Measurements from ENCODE around the gene CFHR2. TPM values are rescaled to one million over a fixed set of nuclear protein-coding genes. Genes with fewer than 3 reads are reported as not detected.
"Not testable (repeated sequence)": the region's sequence is repeated elsewhere in the genome, so short reads cannot be mapped to it uniquely, and the experiment has no call there.

CFHR2 gene
- total RNA-seq, 3 donors from 2014 or later: not detected

DNA sequence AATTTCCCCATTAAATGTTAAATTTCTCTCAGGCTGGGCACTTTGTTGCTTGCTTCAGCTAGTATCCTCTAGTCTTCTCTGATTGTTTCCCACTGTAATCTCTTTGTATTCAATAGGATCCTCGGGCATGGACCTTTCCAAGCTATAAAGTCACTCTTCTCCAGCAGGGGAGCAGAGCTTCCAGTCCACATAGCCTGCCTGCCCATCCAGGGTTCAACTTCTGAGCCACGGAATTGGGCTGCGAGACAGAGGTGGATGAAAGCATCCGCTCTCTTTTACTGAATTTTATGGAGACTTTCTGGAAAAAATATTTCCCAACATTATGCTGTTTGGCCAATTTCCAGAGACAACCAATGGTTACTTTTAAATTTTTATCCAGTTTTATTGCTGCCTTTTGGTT is 32.7 kb downstream of the CFHR2 start:
- no peak overlapping the region for H3K4me3 Mint-ChIP-seq
- H3K27me3 Mint-ChIP-seq (ENCODE audit: low read depth): no peaks in the 10 kb centered on the region
- DNase-seq: no peak
- ATAC-seq: no peak
- H3K4me1 Mint-ChIP-seq (ENCODE audit: low read depth): no peaks in the 10 kb centered on the region
- no peaks in the 10 kb centered on the region for H3K9me3 Mint-ChIP-seq
- H3K36me3 Mint-ChIP-seq (ENCODE audit: insufficient read depth): no peaks in the 10 kb centered on the region

GRCh38 chr1:196977278-196977677 is 33.7 kb downstream of the CFHR2 start, which contains the start of gene CFHR5:
Gene CFHR5, plus strand, starts transcription at chr1:196977556. Its CDS starts 109 bp downstream, at chr1:196977665.
- H3K27me3 Mint-ChIP-seq (ENCODE audit: low read depth): no peaks in the 10 kb centered on the region
- no peak within 1 kb of the TSS for H3K4me3 Mint-ChIP-seq
- H3K9me3 Mint-ChIP-seq: no peaks in the 10 kb centered on the region
- DNase-seq (no peak), ATAC-seq (no peak)
- H3K36me3 Mint-ChIP-seq (ENCODE audit: insufficient read depth): no peaks in the 10 kb centered on the region
- H3K4me1 Mint-ChIP-seq (ENCODE audit: low read depth): no peaks in the 10 kb centered on the region

- Mint-ChIP-seq H3K9me3 (no peaks in the 10 kb centered on the region), H3K4me1 (ENCODE audit: low read depth) (no peaks in the 10 kb centered on the region), H3K4me3 (no peak overlapping the region), H3K36me3 (ENCODE audit: insufficient read depth) (no peaks in the 10 kb centered on the region), H3K27me3 (ENCODE audit: low read depth) (no peaks in the 10 kb centered on the region)
- no peak for DNase-seq
- no peak for ATAC-seq
These were observed 37.3 kb downstream of the CFHR2 start for GRCh38 chr1:196980859-196981258.

GRCh38 chr1:196982247-196982646 is 38.7 kb downstream of the CFHR2 start:
- DNase-seq; H3K9me3 Mint-ChIP-seq; ATAC-seq; H3K27me3 Mint-ChIP-seq (ENCODE audit: low read depth); H3K4me1 Mint-ChIP-seq (ENCODE audit: low read depth); H3K36me3 Mint-ChIP-seq (ENCODE audit: insufficient read depth); H3K4me3 Mint-ChIP-seq: not testable (repeated sequence)

DNA sequence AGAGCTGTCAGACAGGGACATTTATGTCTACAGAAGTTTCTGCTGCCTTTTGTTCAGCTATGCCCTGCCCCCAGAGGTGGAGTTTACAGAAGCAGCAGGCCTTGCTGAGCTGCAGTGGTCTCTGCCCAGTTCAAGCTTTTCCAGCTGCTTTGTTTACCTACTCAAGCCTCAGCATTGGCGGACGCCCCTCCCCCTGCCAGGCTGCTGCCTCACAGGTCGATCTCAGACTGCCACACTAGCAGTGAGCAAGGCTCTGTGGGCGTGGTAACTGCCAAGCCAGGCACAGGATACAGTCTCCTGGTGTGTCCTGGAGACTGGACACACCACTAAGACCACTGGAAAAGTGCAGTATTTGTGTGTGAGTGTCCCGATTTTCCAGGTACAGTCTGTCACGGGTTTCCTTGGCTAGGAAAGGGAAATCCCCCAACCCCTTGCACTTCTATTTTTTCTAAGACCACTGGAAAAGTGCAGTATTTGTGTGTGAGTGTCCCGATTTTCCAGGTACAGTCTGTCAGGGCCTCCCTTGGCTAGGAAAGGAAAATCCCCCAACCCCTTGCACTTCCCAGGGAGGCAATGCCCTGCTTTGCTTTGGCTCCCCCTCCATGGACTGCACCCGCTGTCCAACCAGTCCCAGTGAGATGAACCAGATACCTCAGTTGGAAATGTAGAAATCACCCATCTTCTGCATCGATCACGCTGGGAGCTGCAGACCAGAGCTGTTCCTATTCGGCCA is 48.5 kb downstream of the CFHR2 start:
- H3K36me3 Mint-ChIP-seq (ENCODE audit: insufficient read depth); H3K27me3 Mint-ChIP-seq (ENCODE audit: low read depth); H3K4me1 Mint-ChIP-seq (ENCODE audit: low read depth); ATAC-seq; H3K9me3 Mint-ChIP-seq; H3K4me3 Mint-ChIP-seq; DNase-seq: not testable (repeated sequence)

DNA sequence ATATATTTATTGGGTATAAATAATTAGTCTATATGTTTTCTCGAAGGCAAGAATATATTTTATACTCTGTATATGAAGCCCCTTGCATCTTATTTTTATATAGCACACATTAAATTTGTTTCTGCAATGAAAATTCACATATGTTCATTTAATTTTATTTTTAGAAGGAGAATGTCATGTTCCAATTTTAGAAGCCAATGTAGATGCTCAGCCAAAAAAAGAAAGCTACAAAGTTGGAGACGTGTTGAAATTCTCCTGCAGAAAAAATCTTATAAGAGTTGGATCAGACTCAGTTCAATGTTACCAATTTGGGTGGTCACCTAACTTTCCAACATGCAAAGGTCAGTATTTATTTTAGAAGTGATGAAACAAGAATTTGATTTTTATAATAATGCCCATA is 50.4 kb downstream of the CFHR2 start:
- peaks cover 6% of the 10 kb centered on the region for H3K27me3 Mint-ChIP-seq (ENCODE audit: low read depth)
- DNase-seq: no peak
- H3K4me3 Mint-ChIP-seq: no peak overlapping the region
- no peak for ATAC-seq
- no peaks in the 10 kb centered on the region for H3K4me1 Mint-ChIP-seq (ENCODE audit: low read depth)
- no peaks in the 10 kb centered on the region for H3K36me3 Mint-ChIP-seq (ENCODE audit: insufficient read depth)
- no peaks in the 10 kb centered on the region for H3K9me3 Mint-ChIP-seq

GRCh38 chr1:196997423-196997822 is 53.9 kb downstream of the CFHR2 start:
- H3K36me3 Mint-ChIP-seq (ENCODE audit: insufficient read depth): no peaks in the 10 kb centered on the region
- ATAC-seq (no peak), DNase-seq (no peak)
- peaks cover 1% of the 10 kb centered on the region for H3K27me3 Mint-ChIP-seq (ENCODE audit: low read depth)
- no peaks in the 10 kb centered on the region for H3K4me1 Mint-ChIP-seq (ENCODE audit: low read depth)
- no peaks in the 10 kb centered on the region for H3K9me3 Mint-ChIP-seq
- no peak overlapping the region for H3K4me3 Mint-ChIP-seq

- Mint-ChIP-seq H3K27me3 (ENCODE audit: low read depth) (no peaks in the 10 kb centered on the region), H3K4me3 (no peak overlapping the region)
- no peak for ATAC-seq
These were observed 58.3 kb downstream of the CFHR2 start for GRCh38 chr1:197001828-197002227.

GRCh38 chr1:197003132-197003531 is 59.6 kb downstream of the CFHR2 start:
- ATAC-seq (no peak), DNase-seq (no peak)
- Mint-ChIP-seq H3K9me3 (no peaks in the 10 kb centered on the region), H3K4me1 (ENCODE audit: low read depth) (no peaks in the 10 kb centered on the region), H3K27me3 (ENCODE audit: low read depth) (no peaks in the 10 kb centered on the region), H3K4me3 (no peak overlapping the region), H3K36me3 (ENCODE audit: insufficient read depth) (no peaks in the 10 kb centered on the region)

More at GRCh38 chr1:197001828-197002227, 58.3 kb downstream of the CFHR2 start:
- H3K4me1 Mint-ChIP-seq (ENCODE audit: low read depth): no peaks in the 10 kb centered on the region
- no peaks in the 10 kb centered on the region for H3K36me3 Mint-ChIP-seq (ENCODE audit: insufficient read depth)
- H3K9me3 Mint-ChIP-seq: no peaks in the 10 kb centered on the region
- DNase-seq: no peak

DNA sequence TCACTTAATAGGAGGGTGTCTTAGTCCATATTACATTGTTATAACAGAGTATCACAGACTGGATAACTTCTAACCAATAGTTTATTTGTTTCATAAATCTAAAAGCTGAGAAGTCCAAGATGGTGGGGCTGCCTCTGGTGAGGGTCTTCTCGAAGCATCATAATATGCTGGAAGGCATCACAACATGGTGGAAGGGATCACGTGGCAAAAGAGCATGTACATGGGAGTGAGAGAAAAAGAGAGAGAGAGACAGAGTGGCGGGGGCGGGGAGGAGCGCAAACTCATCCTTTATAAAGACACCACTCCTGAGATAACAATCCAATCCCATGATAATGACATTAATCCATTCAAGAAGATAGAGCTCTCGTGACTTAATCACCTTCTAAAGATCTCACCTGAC is 65.3 kb downstream of the CFHR2 start:
- ATAC-seq (no peak), DNase-seq (no peak)
- H3K4me3 Mint-ChIP-seq: no peak overlapping the region
- H3K27me3 Mint-ChIP-seq (ENCODE audit: low read depth): peaks cover 4% of the 10 kb centered on the region
- H3K36me3 Mint-ChIP-seq (ENCODE audit: insufficient read depth): no peaks in the 10 kb centered on the region
- no peaks in the 10 kb centered on the region for H3K4me1 Mint-ChIP-seq (ENCODE audit: low read depth)
- H3K9me3 Mint-ChIP-seq: peaks cover 10% of the 10 kb centered on the region

Other genes starting within 250 kb of the CFHR2 start
- under 1 TPM in 1 of 3 donors, not detected in 2; 0.18 TPM for gene CFHR3, start 168.9 kb upstream of the CFHR2 start, total RNA-seq
- under 1 TPM in 1 of 3 donors, not detected in 2; 0.26 TPM for gene CFHR1, start 124.0 kb upstream of the CFHR2 start, total RNA-seq
- not detected for gene CFHR4, start 55.7 kb upstream of the CFHR2 start, total RNA-seq
- gene CFHR5, start 33.8 kb downstream of the CFHR2 start, total RNA-seq: not detected
- not detected for gene F13B, start 123.5 kb downstream of the CFHR2 start, total RNA-seq
- gene ASPM, start 202.9 kb downstream of the CFHR2 start, total RNA-seq: 1 to 10 TPM; 1.2 to 1.7 (median 1.4) TPM

Data from activated T-cell treated with anti-CD3 and anti-CD28 coated beads, Interleukin-2, amount 50 U/mL, for 4 hours (primary cell).